Colonic mucosa (tissue), 4 donors: ENCODE data around the gene TINCR. TPM values are rescaled to one million over a fixed set of nuclear protein-coding genes. Genes with fewer than 3 reads are reported as not detected.
"Not testable (repeated sequence)": the region's sequence is repeated elsewhere in the genome, so short reads cannot be mapped to it uniquely, and the experiment has no call there.

ENCODE experiments used
- DNase-seq: peaks from one replicate; pipeline ENCODE4 v3.0.0-alpha.2; 2020
- H3K27ac ChIP-seq: fragments of 200-600 bp; one replicate; pipeline ENCODE4 v1.8.0; 2021
- H3K27me3 ChIP-seq: fragments of 200-600 bp; one replicate; pipeline ENCODE4 v1.8.0; 2021
- H3K36me3 ChIP-seq: fragments of 200-600 bp; one replicate; pipeline ENCODE4 v1.8.0; 2021
- H3K4me1 ChIP-seq: fragments of 200-600 bp; one replicate; pipeline ENCODE4 v1.8.0; 2021; ENCODE audit warnings: mild to moderate bottlenecking
- H3K4me3 ChIP-seq: fragments of 200-600 bp; one replicate; pipeline ENCODE4 v1.8.0; 2021
- H3K9ac ChIP-seq, 2 donors: one replicate each; pipeline ENCODE4 v1.7.0; 2013; ENCODE audit warnings: control low read depth in 2 of 2, low read depth in 2 of 2, low read length in 2 of 2
- H3K9me3 ChIP-seq: fragments of 200-600 bp; one replicate; pipeline ENCODE4 v1.8.0; 2021
- CTCF ChIP-seq: fragments of 200-600 bp; IDR thresholded peaks from one replicate; pipeline ENCODE4 v1.8.0; 2022; ENCODE audit warnings: antibody characterized with exemption, mild to moderate bottlenecking
- intact Hi-C: fragments of 100-400 bp; cut with DNase I; formaldehyde crosslinking; loops from one replicate; pipeline ENCODE4 v1.14.1; 2022
- total RNA-seq, 2 donors: library from RNA; stranded (reverse); fragmentation: NEBNext Ultra II Directional in 1 of 2; extraction: Animal tissue kit (Norgen Biotek cat#: 25700) in 1 of 2; gene quantifications; one replicate each; pipeline ENCODE4 v1.2.1, GENCODE V29; 2021
- donor health status: healthy.
- donor health status: DM: no; HTN: no; CAD: no.
- donor health status: DM: no; HTN: no; CAD: no.

Gene TINCR
- total RNA-seq, 2 donors from 2014 or later = 2.2 to 4.4 TPM

- H3K27me3 ChIP-seq = no peaks in the 10 kb centered on the region
- DNase-seq = no peak
- intact Hi-C loops = no loop called here
- H3K36me3 ChIP-seq = no peaks in the 10 kb centered on the region
- no peaks in the 10 kb centered on the region for H3K4me1 ChIP-seq
- no peak for TF ChIP-seq CTCF
- H3K9me3 ChIP-seq = no peaks in the 10 kb centered on the region
- no peak overlapping the region for H3K27ac ChIP-seq
- no peak overlapping the region for H3K4me3 ChIP-seq
- H3K9ac ChIP-seq = no peak overlapping the region
These were observed 25.1 kb downstream of the TINCR start for GRCh38 chr19:5542665-5543064.

GRCh38 chr19:5541456-5541855 is 26.3 kb downstream of the TINCR start:
- Histone ChIP-seq H3K4me1 (no peaks in the 10 kb centered on the region), H3K9ac (no peak overlapping the region), H3K27me3 (peaks cover 2% of the 10 kb centered on the region), H3K36me3 (no peaks in the 10 kb centered on the region), H3K4me3 (no peak overlapping the region), H3K9me3 (no peaks in the 10 kb centered on the region), H3K27ac (no peak overlapping the region)
- intact Hi-C loops = no loop called here
- no peak for DNase-seq
- TF ChIP-seq CTCF = no peak

DNA sequence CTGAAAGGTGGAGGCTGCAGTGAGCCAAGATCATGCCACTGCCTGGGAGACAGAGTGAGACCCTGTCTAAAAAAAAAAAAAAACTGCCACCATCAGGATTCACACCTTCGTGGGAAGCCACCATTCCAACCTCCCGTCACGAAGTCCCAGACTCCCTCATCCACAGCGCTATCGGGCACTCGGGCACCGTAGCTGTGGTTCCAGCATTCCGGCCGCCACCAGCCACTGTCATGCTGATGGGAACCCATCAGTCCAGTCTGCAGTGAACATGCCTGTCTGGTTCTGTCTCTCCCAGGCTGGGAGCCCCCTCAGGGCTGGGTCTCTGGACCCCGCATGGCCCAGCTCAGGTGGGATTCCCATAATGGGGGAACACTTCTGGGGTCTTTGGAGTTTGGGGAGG is 27.5 kb downstream of the TINCR start:
- no peak for TF ChIP-seq CTCF
- H3K4me3 ChIP-seq = no peak overlapping the region
- no peaks in the 10 kb centered on the region for H3K4me1 ChIP-seq
- no peak overlapping the region for H3K9ac ChIP-seq
- no peaks in the 10 kb centered on the region for H3K36me3 ChIP-seq
- no peak overlapping the region for H3K27ac ChIP-seq
- H3K27me3 ChIP-seq = peaks cover 9% of the 10 kb centered on the region
- intact Hi-C loops = no loop called here
- DNase-seq = no peak
- no peaks in the 10 kb centered on the region for H3K9me3 ChIP-seq

- Histone ChIP-seq H3K4me3 (no peak overlapping the region), H3K9me3 (no peaks in the 10 kb centered on the region), H3K36me3 (no peaks in the 10 kb centered on the region), H3K9ac (no peak overlapping the region), H3K4me1 (no peaks in the 10 kb centered on the region), H3K27me3 (peaks cover 9% of the 10 kb centered on the region), H3K27ac (no peak overlapping the region)
- intact Hi-C loops = no loop called here
- no peak for TF ChIP-seq CTCF
- DNase-seq = no peak
These were observed 29.9 kb downstream of the TINCR start for GRCh38 chr19:5537870-5538269.

DNA sequence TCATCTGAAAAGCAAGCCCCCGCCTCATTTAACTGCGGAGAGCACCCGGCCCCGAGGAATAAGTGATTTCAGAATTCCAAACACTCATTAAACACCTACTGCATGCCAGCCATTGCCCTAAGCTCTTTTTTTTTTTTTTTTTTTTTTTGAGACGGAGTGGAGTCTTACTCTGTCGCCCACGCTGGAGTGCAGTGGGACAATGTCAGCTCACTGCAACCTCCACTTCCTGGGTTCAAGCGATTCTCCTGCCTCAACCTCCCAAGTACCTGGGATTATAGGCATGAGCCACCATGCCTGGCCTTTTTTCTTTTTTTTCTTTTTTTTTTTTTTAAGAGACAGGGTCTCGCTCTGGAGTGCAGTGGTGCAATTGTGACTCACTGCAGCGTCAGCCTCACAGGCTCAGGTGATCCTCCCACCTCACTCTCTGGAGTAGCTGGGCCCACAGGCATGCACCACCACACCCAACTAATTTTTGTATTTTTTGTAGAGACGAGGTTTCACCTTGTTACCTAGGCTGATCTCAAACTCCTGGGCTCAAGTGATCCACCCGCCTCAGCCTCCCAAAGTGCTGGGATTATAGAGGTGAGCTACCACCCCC is 30.7 kb downstream of the TINCR start:
- H3K27ac ChIP-seq, H3K9me3 ChIP-seq, intact Hi-C loops, H3K9ac ChIP-seq, H3K27me3 ChIP-seq, H3K36me3 ChIP-seq, H3K4me1 ChIP-seq, DNase-seq, H3K4me3 ChIP-seq: not testable (repeated sequence)

DNA sequence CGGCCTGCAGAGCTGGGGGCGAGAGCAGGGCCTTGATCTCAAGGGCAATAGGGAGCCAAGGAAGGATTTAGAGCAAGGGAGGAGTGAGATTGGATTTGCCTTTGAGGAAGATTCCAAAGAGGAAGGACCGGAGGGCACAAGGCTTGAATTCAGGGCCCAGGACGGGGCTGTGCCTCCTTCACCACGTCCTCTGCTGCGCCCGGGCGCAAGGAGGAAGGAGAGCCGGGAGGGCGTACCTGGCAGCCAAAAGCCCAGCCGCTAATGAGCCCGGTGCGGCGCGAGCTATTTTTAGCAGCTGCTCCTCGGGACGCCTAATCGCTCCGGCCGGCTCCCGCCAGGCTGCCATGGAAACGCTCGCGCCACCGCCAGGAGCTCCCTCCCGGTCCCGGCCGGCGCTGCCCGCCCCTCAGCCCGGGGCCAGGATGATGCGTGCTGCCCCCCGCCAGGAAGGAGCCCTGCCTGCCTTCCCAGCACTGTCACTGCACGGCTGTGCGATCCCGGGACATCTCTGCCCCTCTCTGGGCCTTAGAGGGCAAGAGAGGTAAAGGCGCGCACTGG is 31.3 kb downstream of the TINCR start:
- Histone ChIP-seq H3K36me3 (no peaks in the 10 kb centered on the region), H3K9ac (no peak overlapping the region), H3K4me3 (no peak overlapping the region), H3K4me1 (no peaks in the 10 kb centered on the region), H3K27ac (no peak overlapping the region), H3K27me3 (peaks cover 9% of the 10 kb centered on the region), H3K9me3 (no peaks in the 10 kb centered on the region)
- no peak for TF ChIP-seq CTCF
- DNase-seq = no peak
- intact Hi-C loops = no loop called here
